ENCODE data around the gene PRTFDC1.

- TF ChIP-seq CTCF (IDR thresholded peaks at IDR 0.05) (no peak), POLR2A (IDR thresholded peaks at IDR 0.05) (no peak), POLR2AphosphoS5 (IDR thresholded peaks at IDR 0.05) (no peak)
These were observed 4.9 kb downstream of the PRTFDC1 start for GRCh38 chr10:24947304-24948097.
